Right lobe of liver (tissue), 6 donors: ENCODE measurements around the gene PTPRD. TPM values are rescaled to one million over a fixed set of nuclear protein-coding genes. Genes with fewer than 3 reads are reported as not detected.

Experiments
- ATAC-seq, 4 donors: fragments of 200-7000 bp; cut with Tn5 transposase; one replicate each; pipeline ENCODE4 v1.9.1; 2020; ENCODE audit warnings: mild to moderate bottlenecking in 4 of 4, moderate library complexity in 4 of 4
- DNase-seq, 3 donors: peaks; one replicate each; pipeline ENCODE4 v3.0.0-alpha.2; 2020
- H3K27ac ChIP-seq, 3 donors: fragments of 200-600 bp; one replicate each; pipeline ENCODE4 v1.8.0; 2022
- H3K27me3 ChIP-seq, 2 donors: fragments of 200-600 bp; one replicate each; pipeline ENCODE4 v1.8.0; 2022
- H3K36me3 ChIP-seq, 4 donors: fragments of 200-600 bp; sonication (generic) in 1 of 4; one replicate each; pipeline versions ENCODE4 v1.5.1 to v1.8.0; 2017 to 2022; ENCODE audit warnings: control low read depth in 1 of 4
- H3K4me1 ChIP-seq, 4 donors: fragments of 200-600 bp; sonication (generic) in 1 of 4; one replicate each; pipeline versions ENCODE4 v1.5.1 to v1.8.0; 2017 to 2022; ENCODE audit warnings: control low read depth in 1 of 4
- H3K4me3 ChIP-seq, 3 donors: fragments of 200-600 bp; one replicate each; pipeline ENCODE4 v1.8.0; 2022
- H3K9me3 ChIP-seq, 4 donors: fragments of 200-600 bp; sonication (generic) in 1 of 4; one replicate each; pipeline versions ENCODE4 v1.5.1 to v1.8.0; 2017 to 2022; ENCODE audit warnings: control low read depth in 1 of 4
- POLR2A ChIP-seq: fragments of 450-650 bp; IDR thresholded peaks from one replicate; pipeline ENCODE4 v1.6.1; 2017; ENCODE audit warnings: antibody characterized with exemption, mild to moderate bottlenecking
- WGBS: methylation state at CpG from one replicate; pipeline ENCODE4 v1.1.6; 2018; ENCODE audit warnings: low coverage, low lambda C conversion rate; ENCODE audit not compliant: insufficient coverage; ENCODE audit errors: missing lambda C conversion rate; 5-methylcytosine and 5-hydroxymethylcytosine counted together
- intact Hi-C, 2 donors: fragments of 100-400 bp; cut with DNase I; formaldehyde crosslinking; loops; one replicate each; pipeline versions ENCODE4 v1.11.2 to v1.14.1; 2022
- total RNA-seq, 6 experiments: library from RNA; depleted of rRNA in 2 of 6; stranded (reverse); fragments of >200 nt in 2 of 6; fragmentation: NEBNext Ultra II Directional in 3 of 6; extraction: Animal tissue kit (Norgen Biotek cat#: 25700) in 3 of 6; gene quantifications; one replicate each; pipeline versions ENCODE4 v1.1.0 to v1.2.4, GENCODE V29; 2016 to 2023
- TF ChIP-seq, protein P1 (sequence below), 4 donors: fragments of 200-600 bp in 3 of 4; fragments of 450-650 bp in 1 of 4; IDR thresholded peaks; one replicate each; pipeline versions ENCODE4 v1.5.1 to v1.8.0; 2016 to 2022; ENCODE audit warnings: antibody characterized with exemption in 4 of 4, mild to moderate bottlenecking in 2 of 4
- donor health status: DM: no; HTN: yes; CAD: no.
- donor health status: DM: no; HTN: no; CAD: no.
- donor health status: DM: no; HTN: no; CAD: no.
- donor health status: DM: no; HTN: yes; CAD: no.
- donor health status: DM: no; HTN: yes; CAD: no.

PTPRD gene
- total RNA-seq, 6 experiments from 2014 or later, result 5.4 to 29.8 (median 13.9) TPM

GRCh38 chr9:10649076-10649475, 36.3 kb upstream of the PTPRD start:
- H3K27me3 ChIP-seq, result no peaks in the 10 kb centered on the region

DNA sequence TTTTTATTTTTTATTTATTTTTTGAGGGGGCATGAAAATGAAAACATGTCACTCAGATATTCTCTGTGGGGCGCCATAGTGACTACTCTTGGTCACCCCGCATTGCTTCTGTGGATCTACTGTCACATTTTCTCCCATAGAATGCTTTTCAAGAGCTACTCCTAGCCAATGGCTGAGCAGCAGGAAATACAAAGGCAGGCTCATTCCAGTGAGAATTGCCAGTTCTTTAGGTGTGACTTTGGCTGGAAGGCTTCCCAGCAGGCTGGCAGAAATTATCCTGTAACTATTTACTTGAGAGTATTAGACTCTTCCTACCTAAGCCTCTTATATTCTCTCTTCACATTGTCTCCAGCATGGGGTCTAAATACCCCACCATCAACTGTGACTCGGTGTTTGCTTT, 21.0 kb upstream of the PTPRD start:
- no peaks in the 10 kb centered on the region for H3K9me3 ChIP-seq
- H3K27ac ChIP-seq, result no peak overlapping the region
- intact Hi-C loops, result no loop called here
- H3K4me3 ChIP-seq, result no peak overlapping the region
- TF ChIP-seq, protein P1, sequence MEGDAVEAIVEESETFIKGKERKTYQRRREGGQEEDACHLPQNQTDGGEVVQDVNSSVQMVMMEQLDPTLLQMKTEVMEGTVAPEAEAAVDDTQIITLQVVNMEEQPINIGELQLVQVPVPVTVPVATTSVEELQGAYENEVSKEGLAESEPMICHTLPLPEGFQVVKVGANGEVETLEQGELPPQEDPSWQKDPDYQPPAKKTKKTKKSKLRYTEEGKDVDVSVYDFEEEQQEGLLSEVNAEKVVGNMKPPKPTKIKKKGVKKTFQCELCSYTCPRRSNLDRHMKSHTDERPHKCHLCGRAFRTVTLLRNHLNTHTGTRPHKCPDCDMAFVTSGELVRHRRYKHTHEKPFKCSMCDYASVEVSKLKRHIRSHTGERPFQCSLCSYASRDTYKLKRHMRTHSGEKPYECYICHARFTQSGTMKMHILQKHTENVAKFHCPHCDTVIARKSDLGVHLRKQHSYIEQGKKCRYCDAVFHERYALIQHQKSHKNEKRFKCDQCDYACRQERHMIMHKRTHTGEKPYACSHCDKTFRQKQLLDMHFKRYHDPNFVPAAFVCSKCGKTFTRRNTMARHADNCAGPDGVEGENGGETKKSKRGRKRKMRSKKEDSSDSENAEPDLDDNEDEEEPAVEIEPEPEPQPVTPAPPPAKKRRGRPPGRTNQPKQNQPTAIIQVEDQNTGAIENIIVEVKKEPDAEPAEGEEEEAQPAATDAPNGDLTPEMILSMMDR (IDR thresholded peaks at IDR 0.05), result no peak
- TF ChIP-seq POLR2A, result no peak
- no peaks in the 10 kb centered on the region for H3K27me3 ChIP-seq
- H3K4me1 ChIP-seq, result no peaks in the 10 kb centered on the region
- no peak for DNase-seq
- ATAC-seq, result no peak
- 42% methylated on average over 3 of the region's 3 CpGs for WGBS
- no peaks in the 10 kb centered on the region for H3K36me3 ChIP-seq

More at GRCh38 chr9:10649076-10649475, 36.3 kb upstream of the PTPRD start:
- DNase-seq, result no peak
- no peaks in the 10 kb centered on the region for H3K36me3 ChIP-seq
- no peak overlapping the region for H3K27ac ChIP-seq
- no peaks in the 10 kb centered on the region for H3K4me1 ChIP-seq
- ATAC-seq, result no peak
- no peak overlapping the region for H3K4me3 ChIP-seq
- TF ChIP-seq, protein P1 (IDR thresholded peaks at IDR 0.05), result no peak
- TF ChIP-seq POLR2A, result no peak
- no peaks in the 10 kb centered on the region for H3K9me3 ChIP-seq
- 55% methylated on average over 1 of the region's 1 CpG for WGBS
- intact Hi-C loops, result no loop called here

- H3K27me3 ChIP-seq, result peaks cover 0 to 6% of the 10 kb centered on the region in 2 donors
- TF ChIP-seq, protein P1 (IDR thresholded peaks at IDR 0.05), result no peak
Observed at GRCh38 chr9:10614196-10614800, 1.5 kb upstream of the PTPRD start.

GRCh38 chr9:10613419-10613818, 617 bp upstream of the PTPRD start:
- WGBS, result 6% methylated on average over 12 of the region's 13 CpGs
- intact Hi-C loops, result no loop called here
- TF ChIP-seq, protein P1 (IDR thresholded peaks at IDR 0.05), result no peak
- no peak for TF ChIP-seq POLR2A
- H3K27me3 ChIP-seq, result peaks cover 0 to 6% of the 10 kb centered on the region in 2 donors
- no peaks in the 10 kb centered on the region for H3K9me3 ChIP-seq
- no peak overlapping the region for H3K27ac ChIP-seq
- H3K4me3 ChIP-seq, result no peak overlapping the region
- ATAC-seq, result no peak
- DNase-seq, result no peak
- no peaks in the 10 kb centered on the region for H3K36me3 ChIP-seq
- H3K4me1 ChIP-seq, result peaks cover 0 to 5% (median 0%) of the 10 kb centered on the region in 4 donors

More at GRCh38 chr9:10614196-10614800, 1.5 kb upstream of the PTPRD start:
- DNase-seq, result no peak
- no peak overlapping the region for H3K4me3 ChIP-seq
- no peak for ATAC-seq
- 37% methylated on average over 9 of the region's 9 CpGs for WGBS
- H3K9me3 ChIP-seq, result no peaks in the 10 kb centered on the region
- intact Hi-C loops, result no loop called here
- H3K36me3 ChIP-seq, result no peaks in the 10 kb centered on the region
- no peak overlapping the region for H3K27ac ChIP-seq
- peaks cover 0 to 5% (median 0%) of the 10 kb centered on the region in 4 donors for H3K4me1 ChIP-seq
